Gastrocnemius medialis (tissue), 4 donors: ENCODE measurements around the gene TSPAN14.

Experiments used
- CTCF ChIP-seq, 5 experiments: fragments of 450-650 bp in 3 of 5; fragments of 200-600 bp in 2 of 5; sonication (generic) in 2 of 5; IDR thresholded peaks in 4 of 5; conservative IDR thresholded peaks in 1 of 5; 1 replicate in 4 of 5; 2 replicates in 1 of 5; pipeline ENCODE4 v1.5.1; 2016 to 2019; ENCODE audit warnings: antibody characterized with exemption in 5 of 5, mild to moderate bottlenecking in 3 of 5, moderate library complexity in 3 of 5
- POLR2A ChIP-seq, 2 donors: fragments of 450-650 bp; IDR thresholded peaks; one replicate each; pipeline ENCODE4 v1.6.1; 2017; ENCODE audit warnings: antibody characterized with exemption in 2 of 2, mild to moderate bottlenecking in 2 of 2, moderate library complexity in 2 of 2

DNA sequence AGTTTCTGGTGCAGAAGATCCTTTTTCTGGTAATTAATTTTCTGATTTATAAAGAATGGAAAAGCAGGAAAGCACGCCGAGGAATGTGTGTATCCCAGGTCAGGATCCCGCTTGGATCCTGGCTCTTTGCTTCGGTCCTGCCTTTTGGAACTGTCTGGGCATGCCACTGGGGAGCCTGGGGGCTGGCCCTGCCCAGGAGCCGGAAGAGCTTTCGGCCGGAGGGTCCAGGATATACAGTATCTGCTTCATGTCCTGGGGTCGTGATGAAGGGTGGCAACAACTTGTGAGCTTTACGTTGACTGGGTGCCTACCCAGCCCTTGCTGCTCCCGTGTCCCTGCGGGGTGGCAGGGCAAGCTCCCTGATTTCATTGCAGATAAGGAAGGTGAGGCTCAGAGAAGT lies 86.0 kb downstream of the TSPAN14 start:
- no peak for TF ChIP-seq CTCF (IDR thresholded peaks at IDR 0.05 in 4 of 5, conservative IDR thresholded peaks at IDR 0.05 in 1 of 5)
- TF ChIP-seq POLR2A (IDR thresholded peaks at IDR 0.05), result no peak
